HG02981 (cell line): ENCODE data around the gene ARID3C.
"Not testable (repeated sequence)": the region's sequence is repeated elsewhere in the genome, so short reads cannot be mapped to it uniquely, and the experiment has no call there.

ENCODE experiments used
- ATAC-seq: cut with Tn5 transposase; IDR thresholded peaks from one replicate; pipeline ENCODE4 v1.9.1; 2021; ENCODE audit warnings: mild to moderate bottlenecking, moderate library complexity; ENCODE audit not compliant: unreplicated experiment

ARID3C gene

DNA sequence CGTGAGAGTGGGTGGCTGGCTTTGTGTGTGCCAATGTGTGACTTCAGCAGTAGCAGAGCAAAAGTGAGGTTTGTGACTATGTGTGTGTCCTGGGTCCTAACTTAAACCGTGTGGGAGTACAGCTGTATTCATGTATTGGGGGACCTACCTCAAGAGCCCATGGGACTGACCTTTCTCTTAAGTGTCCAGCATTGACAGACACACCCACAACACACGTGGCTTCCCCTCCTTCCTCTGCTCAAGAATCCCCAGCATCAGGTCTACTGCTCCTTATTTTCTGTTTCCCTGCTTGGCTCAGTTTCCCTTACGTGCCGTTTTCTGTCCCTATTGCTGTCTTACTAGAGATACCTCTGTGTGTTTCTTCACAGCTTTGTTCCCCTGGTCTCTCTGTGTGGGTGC is 23.7 kb upstream of the ARID3C start:
- no peak for ATAC-seq

DNA sequence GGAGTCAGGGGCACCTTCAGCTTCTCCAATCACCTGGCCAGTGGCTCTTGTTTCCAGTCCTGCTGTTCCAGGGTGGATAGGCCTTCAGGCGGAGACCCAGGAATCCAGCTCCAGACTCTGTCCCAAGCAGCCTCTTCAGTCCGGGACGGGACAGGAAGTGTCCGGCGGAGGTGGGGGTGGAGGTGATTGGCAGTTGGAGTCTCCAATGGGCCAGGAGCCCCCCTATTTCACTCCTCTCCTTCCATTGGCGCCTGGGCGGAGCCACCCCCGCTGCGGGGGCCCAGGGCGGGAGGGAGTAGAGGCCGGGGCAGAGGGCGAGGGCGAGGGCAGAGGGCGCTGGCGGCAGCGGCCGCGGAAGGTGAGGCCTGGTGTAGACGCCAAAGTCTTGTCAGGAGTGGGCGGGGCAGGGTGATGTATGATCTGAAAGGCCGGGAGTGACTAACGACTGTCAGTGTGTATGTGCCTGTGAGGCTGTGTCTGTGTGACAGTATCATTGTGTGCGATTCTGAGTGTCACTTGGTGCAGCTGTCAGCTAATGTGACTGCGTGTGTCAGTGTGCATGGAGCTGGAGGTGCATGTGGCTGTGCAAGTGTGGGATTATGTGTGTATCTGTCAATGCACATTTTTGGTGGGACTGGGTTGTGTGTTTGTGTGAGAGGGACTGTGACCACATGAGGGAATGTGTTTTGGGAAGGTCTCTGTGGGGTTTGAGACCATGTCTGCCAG is 23.2 kb upstream of the ARID3C start, which contains the start of gene IL11RA:
IL11RA (plus strand) TSS at position 310 of the 726 bp plus-strand sequence. CDS start 3,033 bp downstream, outside the sequence.
- ATAC-seq: no peak

DNA sequence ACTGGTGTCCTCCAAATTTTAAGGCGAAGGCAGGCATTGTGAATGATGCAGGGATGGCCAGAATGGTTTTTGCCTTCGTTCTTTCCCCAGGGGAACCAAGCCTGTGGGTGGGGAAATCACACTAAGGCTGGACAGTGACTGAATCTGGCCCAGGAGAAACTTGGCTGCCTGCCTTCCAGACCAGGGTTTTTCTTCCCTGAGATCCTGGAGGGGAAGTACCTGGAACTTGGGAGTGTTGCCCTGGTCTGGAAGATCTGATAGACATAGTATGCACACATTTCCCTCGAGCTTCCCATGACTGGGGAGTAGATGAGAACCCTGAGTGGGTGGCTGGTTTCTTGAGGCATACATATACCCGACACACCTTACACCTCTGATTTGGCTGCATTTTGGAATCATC is 22.5 kb upstream of the ARID3C start:
- no peak for ATAC-seq

DNA sequence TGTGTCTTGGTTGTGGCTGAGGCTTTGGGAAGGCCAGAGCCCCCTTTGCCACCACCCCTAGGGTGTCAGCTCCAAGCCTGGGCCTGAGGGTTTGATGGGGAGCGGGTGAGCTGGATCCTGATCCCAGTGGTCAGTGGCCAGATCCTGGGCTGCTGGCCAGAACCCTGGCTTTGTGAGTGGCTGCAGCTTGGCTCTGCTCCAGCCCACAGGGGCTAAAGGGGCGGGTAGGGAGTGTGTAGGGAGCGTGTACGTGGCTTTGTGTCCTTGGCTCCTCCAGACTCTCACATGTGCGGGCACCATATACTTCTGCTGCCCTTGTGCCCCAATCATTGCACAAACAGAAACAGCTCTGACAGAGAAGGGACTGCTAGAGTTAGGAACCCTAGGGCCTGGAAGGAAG is 21.9 kb upstream of the ARID3C start:
- ATAC-seq: no peak

DNA sequence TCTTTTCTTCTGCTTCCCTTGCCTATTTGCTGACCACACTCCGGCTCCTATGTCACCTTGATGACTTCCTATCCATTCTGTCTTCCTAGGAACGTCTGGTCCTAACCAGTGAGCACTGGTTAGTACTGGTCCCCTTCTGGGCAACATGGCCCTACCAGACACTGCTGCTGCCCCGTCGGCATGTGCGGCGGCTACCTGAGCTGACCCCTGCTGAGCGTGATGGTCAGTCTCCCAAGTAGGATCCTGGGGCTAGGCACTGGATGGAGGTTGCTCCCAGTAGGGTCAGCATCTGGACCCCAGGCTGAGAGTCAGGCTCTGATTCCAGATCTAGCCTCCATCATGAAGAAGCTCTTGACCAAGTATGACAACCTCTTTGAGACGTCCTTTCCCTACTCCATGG is 19.8 kb upstream of the ARID3C start:
- no peak for ATAC-seq

DNA sequence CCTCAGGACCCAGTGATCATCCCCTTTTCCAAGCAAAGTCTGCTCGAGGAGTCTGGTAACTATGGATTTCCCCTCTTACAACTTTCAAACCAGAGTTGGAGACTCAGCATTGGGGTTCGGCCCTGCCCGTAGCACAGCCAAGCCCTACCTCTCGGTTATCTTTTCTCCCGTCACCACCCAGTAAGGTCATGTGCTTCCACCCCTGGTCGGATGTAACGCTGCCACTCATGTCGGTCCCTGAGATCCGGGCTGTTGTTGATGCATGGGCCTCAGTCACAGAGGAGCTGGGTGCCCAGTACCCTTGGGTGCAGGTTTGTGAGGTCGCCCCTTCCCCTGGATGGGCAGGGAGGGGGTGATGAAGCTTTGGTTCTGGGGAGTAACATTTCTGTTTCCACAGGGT is 18.8 kb upstream of the ARID3C start:
- no peak for ATAC-seq

DNA sequence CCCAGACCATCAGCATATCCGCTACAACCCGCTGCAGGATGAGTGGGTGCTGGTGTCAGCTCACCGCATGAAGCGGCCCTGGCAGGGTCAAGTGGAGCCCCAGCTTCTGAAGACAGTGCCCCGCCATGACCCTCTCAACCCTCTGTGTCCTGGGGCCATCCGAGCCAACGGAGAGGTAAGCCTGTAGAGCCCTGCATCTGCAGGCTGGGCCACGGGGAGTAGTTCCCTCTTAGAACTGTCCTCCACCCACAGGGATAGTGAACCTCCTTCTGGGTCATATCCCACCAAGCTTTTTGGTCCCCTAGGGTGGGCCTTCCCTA is 18.2 kb upstream of the ARID3C start:
- no peak for ATAC-seq

DNA sequence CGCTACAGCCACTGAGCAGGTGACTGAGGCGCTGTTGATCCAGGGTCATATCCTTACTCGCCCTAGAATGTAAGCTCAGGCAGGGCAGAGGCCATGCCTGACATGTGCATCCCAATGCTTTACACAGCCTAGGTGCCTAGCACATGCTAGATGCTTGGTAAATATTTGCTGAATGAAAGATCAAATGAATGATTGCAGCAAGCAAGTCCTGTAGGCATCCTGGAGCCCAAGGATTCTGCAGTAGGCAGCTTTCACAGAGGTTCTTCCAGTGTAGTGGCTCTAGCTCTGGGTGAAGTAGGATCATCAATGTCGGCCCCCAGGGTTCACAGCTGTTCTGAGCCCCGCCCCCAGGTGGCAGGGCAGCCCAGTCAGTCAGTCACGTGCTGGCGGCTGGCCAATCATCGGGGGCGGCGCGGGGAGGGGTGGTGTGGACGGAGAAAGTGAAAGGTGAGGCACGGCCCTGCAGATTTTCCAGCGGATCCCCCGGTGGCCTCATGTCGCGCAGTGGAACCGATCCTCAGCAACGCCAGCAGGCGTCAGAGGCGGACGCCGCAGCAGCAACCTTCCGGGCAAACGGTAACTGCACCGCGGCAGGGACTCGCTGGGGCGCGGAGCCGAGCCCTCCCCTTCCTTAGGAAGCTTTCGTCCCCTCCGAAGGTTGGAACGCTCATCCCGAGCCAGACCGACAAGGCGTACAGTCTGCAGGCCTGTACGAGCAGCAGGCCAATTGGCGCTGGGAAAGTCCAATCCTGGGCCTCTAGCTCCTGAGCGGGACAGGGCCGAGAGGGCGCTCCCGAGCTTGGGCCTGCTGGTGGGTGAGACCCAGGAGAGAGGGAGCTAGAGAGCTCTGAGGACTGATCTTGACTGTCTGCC is 17.6 kb upstream of the ARID3C start, which contains the start of gene GALT:
GALT (plus strand) TSS at position 465 of the 873 bp plus-strand sequence; CDS start at position 495, 30 bp downstream.
- peak; percentile 80 for ATAC-seq

DNA sequence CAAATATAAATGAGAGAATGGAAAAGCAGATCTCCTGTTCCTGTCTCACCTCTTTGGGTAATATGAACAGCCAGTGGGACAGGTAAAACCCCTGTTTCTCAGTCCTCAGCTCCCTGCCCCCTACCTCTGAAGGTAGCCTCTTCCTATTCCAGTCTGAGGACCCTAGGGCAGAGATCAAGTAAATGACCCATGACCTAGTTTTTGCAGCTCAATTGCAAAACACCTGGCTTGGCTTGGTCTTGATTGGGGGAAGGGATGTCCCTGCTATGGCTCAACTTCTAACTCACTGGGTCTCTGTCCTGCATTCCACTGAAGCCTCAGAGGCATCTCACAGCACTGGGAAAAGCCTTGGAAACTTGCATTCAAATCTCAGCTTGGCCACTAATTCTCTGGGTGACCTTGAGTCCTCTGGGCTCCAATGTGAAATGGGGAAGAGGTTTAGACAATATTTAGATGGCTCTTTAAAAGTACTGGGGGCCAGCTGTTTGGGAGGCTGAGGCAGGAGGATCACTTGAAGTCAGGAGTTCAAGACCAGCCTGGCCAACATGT is 16.0 kb upstream of the ARID3C start:
- ATAC-seq: no peak

DNA sequence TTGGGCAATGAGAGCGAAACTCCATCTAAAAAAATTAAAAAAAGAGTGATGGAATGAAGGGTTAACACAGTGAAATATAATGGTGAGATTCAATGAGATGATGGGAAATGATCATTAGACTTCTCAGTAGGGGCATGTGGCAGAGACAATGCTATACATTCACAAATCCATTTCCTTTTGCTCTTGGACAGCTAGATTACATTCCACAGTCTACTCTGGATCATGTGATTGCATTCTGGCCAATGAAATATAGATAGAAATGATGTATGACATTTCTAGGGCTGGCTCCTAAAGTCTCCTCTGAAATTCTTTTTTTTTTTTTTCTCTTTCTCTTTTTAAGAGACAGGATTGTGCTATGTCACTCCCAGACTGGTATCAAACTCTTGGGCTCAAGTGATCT is 13.8 kb upstream of the ARID3C start:
- ATAC-seq: no peak

DNA sequence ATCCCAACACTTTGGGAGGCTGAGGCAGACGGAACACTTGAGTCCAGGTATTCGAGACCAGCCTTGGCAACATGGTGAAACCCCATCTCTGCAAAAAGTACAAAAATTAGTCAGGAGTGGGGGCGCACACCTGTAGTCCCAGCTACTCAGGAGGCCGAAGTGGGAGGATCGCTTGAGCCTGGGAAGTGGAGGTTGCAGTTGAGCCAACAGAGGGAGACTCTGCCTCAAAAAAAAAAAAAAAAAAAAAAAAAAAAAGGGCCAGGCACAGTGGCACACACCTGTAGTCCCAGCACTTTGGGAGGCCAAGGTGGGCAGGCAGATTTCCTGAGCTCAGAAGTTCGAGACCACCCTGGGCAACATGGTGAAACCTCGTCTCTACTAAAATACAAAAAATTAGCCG is 10.5 kb upstream of the ARID3C start:
- not testable (repeated sequence) for ATAC-seq

DNA sequence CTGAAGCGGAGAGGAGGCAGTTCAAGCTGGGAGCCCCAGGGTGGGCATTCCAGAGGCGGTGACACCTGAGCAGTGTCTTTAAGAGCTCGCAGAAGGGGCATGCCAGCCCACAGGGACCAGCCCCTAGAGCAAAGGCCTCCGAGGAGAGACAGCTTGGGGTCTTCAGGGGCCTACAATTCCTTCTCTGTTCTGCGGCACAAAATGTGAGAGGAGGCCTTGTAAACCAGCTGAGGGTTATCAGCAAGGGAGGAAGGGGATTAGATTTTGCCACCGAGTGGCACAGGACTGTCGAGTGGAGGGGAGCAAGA is 9.2 kb upstream of the ARID3C start:
- no peak for ATAC-seq

DNA sequence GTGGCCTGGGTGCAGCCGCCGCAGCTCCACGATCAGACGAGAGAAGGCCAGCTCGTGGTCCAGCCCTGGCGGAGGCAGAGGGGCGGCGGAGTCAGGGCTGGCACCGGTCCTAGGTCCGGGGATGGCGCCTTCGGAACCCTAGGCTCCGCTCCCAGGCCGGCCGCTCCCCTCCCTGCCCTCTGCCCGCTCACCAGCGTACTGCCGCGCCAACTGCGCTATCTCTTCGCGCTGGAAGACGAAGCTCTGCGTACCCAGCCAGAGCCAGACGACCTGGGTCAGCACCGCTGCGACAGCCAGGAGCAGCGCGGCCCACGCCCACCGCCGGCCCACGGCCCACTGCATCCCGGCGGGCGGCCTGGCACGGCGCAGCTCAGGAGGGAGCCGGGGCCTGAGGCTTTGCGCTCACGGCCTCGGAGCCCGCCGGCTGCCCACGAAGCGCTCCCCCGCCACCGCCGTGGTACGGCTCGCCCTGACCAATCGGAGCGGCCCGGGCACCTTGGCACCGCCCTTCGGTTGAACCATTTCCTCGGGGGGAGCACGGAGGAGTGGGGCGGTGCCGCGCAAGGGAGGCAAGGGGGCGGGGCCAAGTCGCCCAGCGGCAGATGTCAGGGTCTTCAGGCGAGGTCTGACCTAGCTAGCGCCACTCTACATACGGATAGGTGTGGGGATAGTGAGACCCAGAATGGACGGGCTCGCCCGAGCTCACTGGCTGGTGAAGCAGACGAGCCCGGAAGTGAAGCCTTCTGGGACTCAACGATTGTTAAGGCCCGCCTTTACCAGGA is 8.7 kb upstream of the ARID3C start, which contains the start of gene SIGMAR1:
SIGMAR1 (minus strand) TSS at position 432 of the 782 bp plus-strand sequence; CDS start at position 342, 90 bp downstream.
- ATAC-seq: peak; percentile 88

DNA sequence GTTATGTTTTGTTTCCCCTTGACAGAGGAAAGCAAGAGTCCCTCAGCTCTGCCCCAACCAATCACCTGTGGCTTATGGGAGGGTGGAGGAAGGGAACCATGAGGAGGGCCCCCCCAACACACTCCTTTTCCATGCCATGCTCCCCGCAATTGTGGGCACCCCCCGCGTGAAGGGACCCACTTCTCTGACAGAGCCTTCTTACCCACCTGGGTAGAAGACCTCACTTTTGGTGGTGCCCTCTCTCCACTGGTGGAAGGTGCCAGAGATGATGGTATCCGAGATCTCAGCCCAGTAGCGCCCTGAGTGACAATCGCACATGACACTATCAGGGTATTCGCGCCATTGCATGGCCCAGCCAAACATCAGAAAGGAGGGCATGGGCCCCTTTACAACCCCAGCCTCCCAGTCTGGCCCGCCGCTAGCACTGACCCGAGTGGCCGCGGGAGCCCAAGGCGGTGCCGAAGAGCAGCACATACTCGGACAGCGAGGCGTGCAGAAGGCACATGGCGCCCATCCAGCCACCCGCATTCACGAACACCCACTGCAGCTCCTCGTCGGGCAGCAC is 8.0 kb upstream of the ARID3C start:
- no peak for ATAC-seq

DNA sequence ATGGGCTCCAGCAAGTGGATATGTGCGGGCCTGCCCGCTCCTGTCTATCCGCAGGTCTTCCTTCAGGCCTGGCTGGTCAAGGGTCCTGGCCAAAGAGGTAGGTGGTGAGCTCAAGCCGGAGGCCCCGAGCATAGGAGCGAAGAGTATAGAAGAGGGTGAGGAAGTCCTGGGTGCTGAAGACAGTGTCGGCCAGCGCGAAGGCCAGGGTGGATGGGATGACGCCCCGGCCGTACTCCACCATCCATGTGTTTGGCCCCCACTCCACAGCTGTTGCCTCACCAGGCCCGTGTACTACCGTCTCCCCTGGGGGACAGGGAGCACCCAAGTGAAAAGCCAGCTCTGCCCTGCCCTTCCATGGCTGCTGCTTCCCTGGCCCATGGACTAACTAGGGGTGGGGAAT is 6.7 kb upstream of the ARID3C start:
- no peak for ATAC-seq

DNA sequence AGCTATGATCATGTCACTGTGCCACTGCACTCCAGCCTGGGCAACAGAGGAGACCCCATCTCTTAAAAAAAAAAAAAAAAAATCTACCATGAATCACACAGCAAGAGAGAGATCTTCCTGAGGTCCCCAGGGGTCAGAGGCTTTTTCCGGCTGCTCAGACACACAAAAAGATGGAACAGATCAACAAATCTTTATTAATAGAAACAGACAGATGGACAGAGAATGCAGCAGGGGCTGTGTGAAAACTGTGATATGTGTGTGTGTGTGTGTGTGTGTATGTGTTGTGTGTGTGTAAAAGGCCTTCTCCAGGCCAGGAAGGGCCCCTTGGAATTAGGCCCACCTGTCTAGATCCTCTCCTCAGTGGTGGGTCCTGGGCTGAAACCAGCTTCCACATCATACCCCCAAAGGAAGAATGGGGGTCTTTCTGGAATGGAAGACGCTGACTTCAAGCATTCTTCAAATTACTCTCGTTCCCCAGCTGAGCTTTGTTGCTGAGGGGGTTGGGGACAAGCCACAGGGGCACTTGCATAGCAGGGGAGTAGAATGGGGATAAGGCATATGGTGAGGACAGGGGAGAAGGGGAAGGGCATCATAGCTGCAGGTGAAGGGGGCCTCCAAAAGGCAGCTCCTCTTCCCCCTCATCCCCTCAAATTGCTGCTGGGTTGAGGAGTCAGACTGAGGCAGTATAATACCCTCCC is 5.8 kb upstream of the ARID3C start:
- ATAC-seq: no peak

DNA sequence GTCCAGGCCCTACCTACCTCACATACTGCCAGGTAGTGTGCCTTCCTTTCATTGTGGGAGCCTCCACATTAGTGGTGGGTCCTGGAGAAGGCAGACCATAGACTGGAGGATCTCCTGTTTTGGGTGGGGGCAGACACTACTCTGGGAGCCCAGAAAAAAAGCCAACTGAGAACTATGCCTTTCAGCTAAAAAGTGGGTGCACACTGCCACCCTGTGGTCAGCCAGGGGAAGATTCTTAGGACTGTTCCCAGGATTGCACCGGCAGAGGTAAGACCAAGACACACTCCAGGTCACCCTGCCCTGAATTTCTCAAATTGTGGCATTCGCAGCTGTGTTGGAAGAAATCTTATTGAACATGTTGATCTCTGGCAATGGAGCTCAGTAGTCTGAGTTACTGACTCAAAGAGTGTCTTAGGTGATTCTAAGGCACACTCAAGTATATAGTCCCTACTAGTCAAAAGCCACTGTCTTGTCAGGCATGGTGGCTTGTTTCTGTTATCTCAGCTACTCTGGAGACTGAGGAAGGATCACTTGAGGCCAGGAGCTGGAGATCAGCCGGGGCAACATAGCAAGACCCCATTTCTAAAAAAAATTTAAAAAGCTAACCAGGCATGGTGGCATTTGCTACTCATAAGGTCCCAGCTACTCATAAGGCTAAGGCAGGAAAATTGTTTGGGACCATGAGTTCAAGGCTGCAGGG is 5.1 kb upstream of the ARID3C start:
- ATAC-seq: no peak

DNA sequence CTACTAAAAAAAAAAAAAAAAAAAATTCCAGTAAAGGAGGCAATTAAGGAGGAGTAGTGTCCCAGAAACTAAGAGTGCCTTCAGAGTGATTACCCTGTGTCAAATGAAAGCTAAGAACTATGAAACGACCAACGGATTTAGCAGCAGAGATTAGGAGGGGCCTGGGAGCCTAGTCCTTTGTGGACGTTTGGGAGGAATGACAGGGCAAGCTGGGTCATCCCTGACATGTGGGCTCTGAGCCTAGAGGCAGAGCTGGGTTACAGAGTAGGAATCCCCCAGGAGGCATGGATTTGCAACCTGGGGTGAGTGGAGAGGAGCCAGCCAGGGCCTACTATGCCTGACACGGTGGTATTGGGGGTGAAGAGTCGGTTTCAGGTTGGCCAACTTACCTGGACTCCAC is 4.3 kb upstream of the ARID3C start:
- ATAC-seq: no peak

DNA sequence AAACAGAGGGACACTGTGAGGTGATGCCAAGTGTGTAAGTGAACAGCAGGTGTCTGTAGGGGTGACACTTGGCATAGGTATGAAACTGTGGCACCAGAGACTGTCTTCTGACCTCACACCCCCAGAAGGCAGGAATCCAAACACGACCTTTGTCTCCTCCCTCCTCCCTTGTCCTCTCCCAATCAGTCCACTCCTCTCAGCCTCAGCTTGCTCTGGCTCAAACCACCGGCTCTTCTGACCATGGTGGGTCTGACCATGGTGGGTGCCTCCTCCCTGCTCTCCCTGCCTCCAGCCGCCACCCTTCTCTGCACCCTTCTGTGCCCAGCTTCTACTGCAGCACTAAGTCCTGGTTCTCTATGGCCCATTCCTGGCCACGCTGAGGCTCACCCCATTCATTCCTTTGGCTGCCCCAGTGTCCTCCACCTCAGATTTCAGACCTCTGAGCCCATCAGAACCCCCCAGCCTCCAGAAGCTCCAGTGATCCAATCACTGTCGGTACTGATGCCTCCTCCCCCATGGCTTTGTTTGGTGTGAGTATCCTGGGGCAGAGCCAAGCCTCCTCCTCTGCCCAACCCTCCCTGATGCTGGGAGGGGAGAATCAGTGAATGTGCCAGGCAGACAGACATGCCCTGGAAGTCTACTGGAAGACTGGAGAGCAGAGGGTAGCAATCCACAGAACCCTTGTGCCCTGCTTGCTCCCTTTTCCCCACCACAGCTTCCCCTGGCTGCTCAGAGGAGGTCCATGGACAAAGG is 1.7 kb upstream of the ARID3C start:
- no peak for ATAC-seq
